IMR-90 (cell line): ENCODE results near the gene WBP1. TPM values are rescaled to one million over a fixed set of nuclear protein-coding genes. Genes with fewer than 3 reads are reported as not detected.

Experiments used
- ATAC-seq: fragments of 200-7000 bp; cut with Tn5 transposase; 2 replicates; pipeline ENCODE4 v1.9.1; 2020; ENCODE audit warnings: low read depth, mild to moderate bottlenecking, moderate library complexity
- BruUV-seq: library from RNA; stranded (reverse); fragments of 400-500 nt; replicated peaks from 2 replicates; lab custom pipeline; 2021; lab: Mats Ljungman, UMichigan
- CTCF ChIA-PET: fragments of 300-600 bp; formaldehyde crosslinking; extraction: SDS; loops from one replicate; lab custom pipeline; 2021; ENCODE audit warnings: antibody characterized with exemption; lab: Yijun Ruan, JAX
- POLR2A ChIA-PET: fragments of 300-600 bp; sonication (Branson Sonifier 250); formaldehyde crosslinking; loops from one replicate; lab custom pipeline; 2022; ENCODE audit warnings: antibody characterized with exemption; ENCODE audit not compliant: unreplicated experiment; lab: Charles Lee
- DNase-seq: peaks from one replicate; pipeline ENCODE4 v3.0.0; 2013
- H2AFZ ChIP-seq: replicated peaks from 2 replicates; pipeline ENCODE3; 2013; ENCODE audit warnings: low read length, mild to moderate bottlenecking; ENCODE audit not compliant: poor library complexity
- H2AK5ac ChIP-seq: 2 replicates; pipeline ENCODE4 v1.6.1; 2013; ENCODE audit warnings: low read depth, low read length, inconsistent platforms
- H2AK9ac ChIP-seq: replicated peaks from 2 replicates; pipeline ENCODE3; 2013; ENCODE audit warnings: mild to moderate bottlenecking, low read depth, low read length, moderate library complexity; ENCODE audit not compliant: poor library complexity
- H2BK120ac ChIP-seq: 2 replicates; pipeline ENCODE4 v1.6.1; 2013; ENCODE audit warnings: low read depth, low read length, inconsistent platforms
- H2BK15ac ChIP-seq: 3 replicates; pipeline ENCODE4 v1.6.1; 2013; ENCODE audit warnings: low read depth, low read length, inconsistent platforms
- H2BK20ac ChIP-seq: 2 replicates; pipeline ENCODE4 v1.6.1; 2013; ENCODE audit warnings: low read depth, mild to moderate bottlenecking, inconsistent platforms, low read length, moderate library complexity
- H2BK5ac ChIP-seq: 2 replicates; pipeline ENCODE4 v1.6.1; 2013; ENCODE audit warnings: mild to moderate bottlenecking, low read depth, low read length, inconsistent platforms; ENCODE audit not compliant: poor library complexity, severe bottlenecking
- H3K14ac ChIP-seq: replicated peaks from 2 replicates; pipeline ENCODE4 v1.6.1; 2013; ENCODE audit warnings: low read depth, low read length, inconsistent platforms
- H3K18ac ChIP-seq: 2 replicates; pipeline ENCODE4 v1.6.1; 2013; ENCODE audit warnings: low read depth, low read length, control low read depth
- H3K23ac ChIP-seq: 2 replicates; pipeline ENCODE4 v1.6.1; 2013; ENCODE audit warnings: low read depth, low read length, inconsistent platforms
- H3K27ac ChIP-seq: 2 replicates; pipeline ENCODE4 v1.5.1; 2013; ENCODE audit warnings: mild to moderate bottlenecking, control low read depth, low read length; ENCODE audit not compliant: insufficient read depth
- H3K27me3 ChIP-seq: 2 replicates; pipeline ENCODE4 v1.6.1; 2013; ENCODE audit warnings: low read length; ENCODE audit not compliant: control insufficient read depth, insufficient read depth
- H3K36me3 ChIP-seq: 2 replicates; pipeline ENCODE4 v1.6.1; 2013; ENCODE audit warnings: low read length, mixed read lengths; ENCODE audit not compliant: control insufficient read depth, insufficient read depth
- H3K4ac ChIP-seq: 2 replicates; pipeline ENCODE4 v1.6.1; 2013; ENCODE audit warnings: low read depth, low read length, inconsistent platforms
- H3K4me1 ChIP-seq: 2 replicates; pipeline ENCODE4 v1.6.1; 2013; ENCODE audit warnings: low read length, mixed read lengths; ENCODE audit not compliant: control insufficient read depth, insufficient read depth
- H3K4me2 ChIP-seq: 2 replicates; pipeline ENCODE4 v1.6.1; 2013; ENCODE audit warnings: low read depth, mild to moderate bottlenecking, control low read depth, low read length, moderate library complexity
- H3K4me3 ChIP-seq: 2 replicates; pipeline ENCODE4 v1.5.1; 2013; ENCODE audit warnings: low read depth, mild to moderate bottlenecking, control low read depth, low read length, moderate library complexity; ENCODE audit not compliant: insufficient read depth
- H3K56ac ChIP-seq: 2 replicates; pipeline ENCODE4 v1.6.1; 2013; ENCODE audit warnings: low read length, inconsistent platforms; ENCODE audit not compliant: insufficient read depth; ENCODE audit errors: extremely low read depth
- H3K79me1 ChIP-seq, 2 experiments: 2 replicates each; pipeline ENCODE4 v1.6.1; 2013; ENCODE audit warnings: low read length in 2 of 2, inconsistent platforms in 1 of 2, low read depth in 1 of 2
- H3K9ac ChIP-seq: 2 replicates; pipeline ENCODE4 v1.6.1; 2013; ENCODE audit warnings: low read depth, low read length, control low read depth
- H3K9me1 ChIP-seq: 2 replicates; pipeline ENCODE4 v1.6.1; 2013; ENCODE audit warnings: low read length, inconsistent platforms; ENCODE audit not compliant: insufficient read depth
- H3K9me3 ChIP-seq: 2 replicates; pipeline ENCODE4 v1.6.1; 2013; ENCODE audit warnings: low read length; ENCODE audit not compliant: control insufficient read depth, insufficient read depth
- H4K20me1 ChIP-seq: 2 replicates; pipeline ENCODE4 v1.6.1; 2013; ENCODE audit warnings: low read length, inconsistent platforms; ENCODE audit not compliant: insufficient read depth
- H4K5ac ChIP-seq: 2 replicates; pipeline ENCODE4 v1.6.1; 2013; ENCODE audit warnings: mild to moderate bottlenecking, low read depth, low read length, control low read depth
- H4K8ac ChIP-seq, 2 experiments: 2 replicates each; pipeline ENCODE4 v1.6.1; 2013; ENCODE audit warnings: low read depth in 2 of 2, low read length in 2 of 2, control low read depth in 1 of 2, inconsistent platforms in 1 of 2
- H4K91ac ChIP-seq: 2 replicates; pipeline ENCODE4 v1.6.1; 2013; ENCODE audit warnings: low read depth, low read length, inconsistent platforms; ENCODE audit not compliant: insufficient read depth
- CTCF ChIP-seq: conservative IDR thresholded peaks from 2 replicates; pipeline ENCODE4 v1.5.1; 2012; ENCODE audit warnings: mild to moderate bottlenecking, low read depth, low read length, improper control_type of control experiment
- FOS ChIP-seq: fragments of 150-350 bp; IDR thresholded peaks from 2 replicates; pipeline ENCODE4 v1.6.1; 2016; ENCODE audit warnings: low read depth, low read length
- MAZ ChIP-seq: IDR thresholded peaks from 2 replicates; pipeline ENCODE4 v1.6.1; 2012; ENCODE audit warnings: low read depth, mild to moderate bottlenecking, low read length, improper control_type of control experiment, moderate library complexity, borderline replicate concordance
- POLR2A ChIP-seq: IDR thresholded peaks from 2 replicates; pipeline ENCODE4 v1.6.1; 2012; ENCODE audit warnings: mild to moderate bottlenecking, low read depth, low read length
- RAD21 ChIP-seq: IDR thresholded peaks from 2 replicates; pipeline ENCODE4 v1.6.1; 2012; ENCODE audit warnings: low read length, improper control_type of control experiment
- WGBS, 2 experiments: methylation state at CpG; one replicate each; pipeline versions ENCODE4 v1.1.5 to v1.1.7; 2013; ENCODE audit warnings: missing lambda C conversion rate in 2 of 2; ENCODE audit not compliant: insufficient read length in 1 of 2; ENCODE audit errors: extremely low coverage in 2 of 2; 5-methylcytosine and 5-hydroxymethylcytosine counted together
- dilution Hi-C: fragments of 300-500 bp; cut with HindIII; formaldehyde crosslinking; loops from one replicate; pipeline ENCODE4 v1.14.3; 2018; ENCODE audit warnings: low sequenced_read_pairs; ENCODE audit not compliant: unreplicated experiment
- in situ Hi-C: fragments of 300-500 bp; cut with MboI; formaldehyde crosslinking; loops from 3 replicates; pipeline ENCODE4 v1.14.3; 2019; ENCODE audit warnings: low sequenced_read_pairs, inconsistent platforms, mixed read lengths
- intact Hi-C: fragments of 100-400 bp; cut with micrococcal nuclease; formaldehyde crosslinking; loops from 2 replicates; pipeline ENCODE4 v1.10.0; 2022
- polyA plus RNA-seq, 3 experiments: library from polyadenylated mRNA; depleted of rRNA; stranded (reverse); fragments of >200 nt; gene quantifications; 2 replicates each; pipeline ENCODE4 v1.2.3, GENCODE V29; 2012; ENCODE audit warnings: low replicate concordance in 1 of 3
- total RNA-seq: library from RNA; depleted of rRNA; stranded (reverse); fragments of >200 nt; gene quantifications from 2 replicates; pipeline ENCODE4 v1.2.3, GENCODE V29; 2012

The WBP1 gene
- total and polyA plus RNA-seq, 2 of the 4 experiments (the other 2 are of a cell fraction): 22.9 to 78.5 TPM

GRCh38 chr2:74461187-74462053 is 3.2 kb downstream of the WBP1 start:
- no peak overlapping the region for H2BK5ac ChIP-seq
- no peaks in the 10 kb centered on the region for H3K27me3 ChIP-seq
- H3K23ac ChIP-seq: no peak overlapping the region
- TF ChIP-seq POLR2A (no peak), RAD21 (no peak), MAZ (no peak), CTCF (peak; percentile 14; the same call in 1 of the 2 replicates), FOS (no peak)
- BruUV-seq: no TSS peak
- no peak overlapping the region for H2AK5ac ChIP-seq
- peaks cover 8% of the 10 kb centered on the region for H3K4me1 ChIP-seq
- in situ Hi-C loops: no loop called here
- no peak overlapping the region for H2BK20ac ChIP-seq
- H3K14ac ChIP-seq: no peak overlapping the region
- peaks cover 21% of the 10 kb centered on the region for H3K36me3 ChIP-seq
- 97% methylated on average over 13 of the region's 27 CpGs; no CpG with 5 or more reads in 1 of the 2 experiments for WGBS, 2 experiments
- H3K9ac ChIP-seq: no peak overlapping the region
- no peak overlapping the region for H3K4me2 ChIP-seq
- H3K79me1 ChIP-seq: peaks cover 13 to 59% of the 10 kb centered on the region in 2 experiments; a peak in 3 of 4 replicates
- intact Hi-C loops: no loop called here
- H4K5ac ChIP-seq: no peak overlapping the region
- POLR2A ChIA-PET: no interaction called here
- H4K91ac ChIP-seq: no peak overlapping the region
- no peak overlapping the region for H3K4ac ChIP-seq
- peak overlapping the region; percentile 29 for H2AK9ac ChIP-seq
- no peak overlapping the region for H3K4me3 ChIP-seq
- CTCF ChIA-PET: no interaction called here
- no peak overlapping the region for H3K18ac ChIP-seq
- H3K56ac ChIP-seq: no peak overlapping the region
- H2BK15ac ChIP-seq: no peak overlapping the region
- no peaks in the 10 kb centered on the region for H3K9me3 ChIP-seq
- no peak for DNase-seq
- H2AFZ ChIP-seq: no peak overlapping the region
- no peak overlapping the region for H2BK120ac ChIP-seq
- no peak overlapping the region for H4K8ac ChIP-seq
- ATAC-seq: no peak
- dilution Hi-C loops: no loop called here
- H3K9me1 ChIP-seq: no peaks in the 10 kb centered on the region
- no peak overlapping the region for H3K27ac ChIP-seq
- no peaks in the 10 kb centered on the region for H4K20me1 ChIP-seq
